Measurements from ENCODE around the gene USH1G. TPM values are rescaled to one million over a fixed set of nuclear protein-coding genes. Genes with fewer than 3 reads are reported as not detected.

Gene USH1G
- polyA plus RNA-seq, 1 experiment: not detected

DNA sequence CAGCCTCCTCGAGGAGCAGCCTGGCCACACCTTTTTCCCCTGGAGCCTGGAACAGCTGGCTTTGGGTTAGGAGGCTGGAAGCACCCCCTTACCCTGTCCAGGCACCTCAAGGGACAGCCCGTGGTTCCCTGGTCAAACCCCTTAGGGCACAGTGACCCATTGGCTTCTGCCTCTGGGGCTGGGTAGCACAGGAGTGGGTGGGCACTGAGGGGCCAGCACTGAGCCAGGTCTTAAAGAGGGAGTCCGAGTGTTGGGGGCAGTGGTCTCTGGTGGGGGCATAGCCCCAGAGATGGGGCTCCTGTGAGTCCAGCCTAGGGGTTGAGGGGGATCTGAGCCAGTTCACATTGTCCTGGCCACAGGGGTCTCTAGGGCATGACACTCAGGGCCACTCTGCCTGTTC, 28.0 kb upstream of the USH1G start:
- DNase-seq (ENCODE audit: low read depth, low spot score): no peak
- ChIA-PET CTCF (interaction anchor here (1.0 to 4.7 kb wide), 2 partner anchors 10 to 27 kb away, joined by 3 to 21 read pairs; partner anchors contain the start of gene OTOP2), POLR2A (no interaction called here)
- no peak overlapping the region for H3K27ac ChIP-seq (ENCODE audit: low read depth, low read length)
- TF ChIP-seq, protein P1, sequence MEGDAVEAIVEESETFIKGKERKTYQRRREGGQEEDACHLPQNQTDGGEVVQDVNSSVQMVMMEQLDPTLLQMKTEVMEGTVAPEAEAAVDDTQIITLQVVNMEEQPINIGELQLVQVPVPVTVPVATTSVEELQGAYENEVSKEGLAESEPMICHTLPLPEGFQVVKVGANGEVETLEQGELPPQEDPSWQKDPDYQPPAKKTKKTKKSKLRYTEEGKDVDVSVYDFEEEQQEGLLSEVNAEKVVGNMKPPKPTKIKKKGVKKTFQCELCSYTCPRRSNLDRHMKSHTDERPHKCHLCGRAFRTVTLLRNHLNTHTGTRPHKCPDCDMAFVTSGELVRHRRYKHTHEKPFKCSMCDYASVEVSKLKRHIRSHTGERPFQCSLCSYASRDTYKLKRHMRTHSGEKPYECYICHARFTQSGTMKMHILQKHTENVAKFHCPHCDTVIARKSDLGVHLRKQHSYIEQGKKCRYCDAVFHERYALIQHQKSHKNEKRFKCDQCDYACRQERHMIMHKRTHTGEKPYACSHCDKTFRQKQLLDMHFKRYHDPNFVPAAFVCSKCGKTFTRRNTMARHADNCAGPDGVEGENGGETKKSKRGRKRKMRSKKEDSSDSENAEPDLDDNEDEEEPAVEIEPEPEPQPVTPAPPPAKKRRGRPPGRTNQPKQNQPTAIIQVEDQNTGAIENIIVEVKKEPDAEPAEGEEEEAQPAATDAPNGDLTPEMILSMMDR (IDR thresholded peaks at IDR 0.05; ENCODE audit: low read depth, low read length): no peak
- H3K9me3 ChIP-seq (ENCODE audit: control insufficient read depth, insufficient read depth, low read length): no peaks in the 10 kb centered on the region; the same call in 1 of the 2 replicates
- H3K4me3 ChIP-seq (ENCODE audit: low read depth, low read length): no peak overlapping the region
- H3K27me3 ChIP-seq (ENCODE audit: control insufficient read depth, insufficient read depth, low read length): peaks cover 35% of the 10 kb centered on the region

DNA sequence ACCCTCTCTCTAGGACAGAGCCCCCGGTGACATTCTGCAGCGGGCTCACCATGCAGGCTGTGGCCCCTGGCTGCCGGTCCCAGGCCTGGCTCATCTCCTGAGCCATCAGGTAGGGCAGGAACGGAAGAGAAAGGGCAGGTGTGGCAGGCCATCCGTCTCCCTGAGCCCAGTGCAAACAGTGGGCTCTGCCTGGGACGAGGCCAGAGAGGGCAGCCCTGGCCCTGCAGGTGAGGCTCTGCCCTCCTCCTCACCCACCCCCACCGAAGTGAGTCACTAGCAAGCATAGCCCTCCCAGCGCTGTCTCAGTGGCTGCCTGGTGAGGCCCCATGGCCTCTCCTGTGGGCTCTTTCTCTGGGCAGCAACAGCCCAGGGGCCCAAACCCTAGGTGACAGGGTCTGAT, 27.2 kb upstream of the USH1G start:
- Histone ChIP-seq H3K27me3 (ENCODE audit: control insufficient read depth, insufficient read depth, low read length) (peaks cover 37% of the 10 kb centered on the region), H3K9me3 (ENCODE audit: control insufficient read depth, insufficient read depth, low read length) (no peaks in the 10 kb centered on the region; the same call in 1 of the 2 replicates), H3K27ac (ENCODE audit: low read depth, low read length) (no peak overlapping the region), H3K4me3 (ENCODE audit: low read depth, low read length) (no peak overlapping the region)
- CTCF ChIA-PET: interaction anchor here (1.0 to 4.7 kb wide), 2 partner anchors 8 to 11 kb away, joined by 3 to 21 read pairs; no protein-coding TSS in a partner anchor
- no peak for DNase-seq (ENCODE audit: low read depth, low spot score)
- POLR2A ChIA-PET: no interaction called here
- TF ChIP-seq, protein P1 (IDR thresholded peaks at IDR 0.05; ENCODE audit: low read depth, low read length): no peak

DNA sequence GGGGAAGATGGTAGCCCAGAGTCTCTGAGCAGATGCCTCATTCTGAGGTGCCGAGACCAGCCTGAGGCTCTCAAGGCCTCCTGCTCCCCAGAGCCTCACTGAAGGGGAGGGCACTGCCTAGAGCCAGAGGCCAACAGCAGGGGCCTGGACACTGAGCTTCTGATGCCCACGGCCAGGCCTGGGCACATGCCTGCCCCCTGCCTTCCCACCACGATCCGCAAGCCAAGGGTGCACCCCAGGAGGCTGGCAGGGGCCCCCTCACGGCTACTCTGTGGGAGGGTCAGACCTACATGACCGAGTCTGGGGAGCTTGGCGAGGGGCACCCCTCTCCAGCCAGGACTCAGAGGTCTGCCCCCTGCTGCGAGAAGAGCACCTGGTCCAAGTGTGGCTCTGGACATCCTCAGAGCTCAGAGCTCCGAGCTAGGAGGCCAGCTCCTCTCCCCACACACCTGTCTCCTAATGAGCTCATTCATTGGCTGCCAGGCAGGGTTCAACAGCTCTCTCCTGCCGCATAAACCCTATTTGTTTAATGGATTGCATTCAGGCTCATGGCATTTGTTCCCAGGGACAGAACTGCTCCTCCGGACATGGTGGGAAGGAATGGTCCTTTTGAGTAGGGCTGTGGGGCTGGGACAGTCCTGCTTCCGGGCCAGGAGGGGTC, 26.5 kb upstream of the USH1G start:
- ChIA-PET CTCF (interaction anchor here (0.6 to 4.7 kb wide), 4 partner anchors 8 to 395 kb away, joined by 3 to 21 read pairs (median 6); no protein-coding TSS in a partner anchor), POLR2A (no interaction called here)
- no peak overlapping the region for H3K4me3 ChIP-seq (ENCODE audit: low read depth, low read length)
- peaks cover 39% of the 10 kb centered on the region for H3K27me3 ChIP-seq (ENCODE audit: control insufficient read depth, insufficient read depth, low read length)
- no peak for DNase-seq (ENCODE audit: low read depth, low spot score)
- TF ChIP-seq, protein P1 (IDR thresholded peaks at IDR 0.05; ENCODE audit: low read depth, low read length): no peak
- H3K27ac ChIP-seq (ENCODE audit: low read depth, low read length): no peak overlapping the region
- no peaks in the 10 kb centered on the region; the same call in 1 of the 2 replicates for H3K9me3 ChIP-seq (ENCODE audit: control insufficient read depth, insufficient read depth, low read length)

DNA sequence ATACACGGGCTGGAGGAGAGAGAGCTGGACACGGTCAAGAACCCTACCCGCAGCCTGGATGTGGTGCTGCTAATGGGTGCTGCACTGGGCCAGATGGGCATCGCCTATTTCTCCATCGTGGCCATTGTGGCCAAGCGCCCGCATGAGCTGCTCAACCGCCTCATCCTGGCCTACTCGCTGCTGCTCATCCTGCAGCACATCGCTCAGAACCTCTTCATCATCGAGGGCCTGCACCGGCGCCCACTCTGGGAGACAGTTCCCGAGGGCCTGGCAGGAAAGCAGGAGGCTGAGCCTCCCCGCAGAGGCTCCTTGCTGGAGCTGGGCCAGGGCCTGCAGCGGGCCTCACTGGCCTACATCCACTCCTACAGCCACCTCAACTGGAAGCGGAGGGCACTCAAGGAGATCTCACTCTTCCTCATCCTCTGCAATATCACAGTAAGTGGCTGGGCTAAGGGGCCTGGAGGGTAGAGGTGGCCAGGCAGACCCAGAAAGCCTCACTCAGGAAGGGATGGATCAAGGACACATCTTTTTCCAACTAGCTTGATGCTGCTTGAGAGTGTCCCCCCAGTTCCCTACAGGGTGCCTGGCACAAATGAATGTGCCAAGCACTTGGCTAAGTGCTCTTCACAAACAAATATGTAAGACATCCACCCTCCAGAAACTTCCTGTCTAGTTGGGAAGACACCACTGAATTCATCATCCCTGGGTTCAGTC, 24.1 kb upstream of the USH1G start:
- DNase-seq (ENCODE audit: low read depth, low spot score): no peak
- Histone ChIP-seq H3K9me3 (ENCODE audit: control insufficient read depth, insufficient read depth, low read length) (no peaks in the 10 kb centered on the region; the same call in 1 of the 2 replicates), H3K27me3 (ENCODE audit: control insufficient read depth, insufficient read depth, low read length) (peaks cover 45% of the 10 kb centered on the region), H3K4me3 (ENCODE audit: low read depth, low read length) (no peak overlapping the region), H3K27ac (ENCODE audit: low read depth, low read length) (no peak overlapping the region)
- POLR2A ChIA-PET: no interaction called here
- TF ChIP-seq, protein P1 (IDR thresholded peaks at IDR 0.05; ENCODE audit: low read depth, low read length): no peak
- CTCF ChIA-PET: interaction anchor here (1.4 to 4.7 kb wide), 2 partner anchors 12 to 14 kb away, joined by 4 to 21 read pairs; no protein-coding TSS in a partner anchor

DNA sequence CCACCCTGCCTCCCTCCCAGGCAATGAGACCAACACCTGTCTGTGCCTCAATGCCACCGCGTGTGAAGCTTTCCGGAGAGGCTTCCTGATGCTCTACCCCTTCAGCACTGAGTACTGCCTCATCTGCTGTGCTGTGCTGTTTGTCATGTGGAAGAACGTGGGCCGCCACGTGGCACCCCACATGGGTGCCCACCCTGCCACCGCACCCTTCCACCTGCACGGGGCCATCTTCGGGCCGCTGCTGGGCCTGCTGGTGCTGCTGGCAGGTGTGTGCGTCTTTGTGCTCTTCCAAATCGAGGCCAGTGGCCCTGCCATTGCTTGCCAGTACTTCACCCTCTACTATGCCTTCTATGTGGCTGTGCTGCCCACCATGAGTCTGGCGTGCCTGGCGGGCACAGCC, 23.6 kb upstream of the USH1G start:
- POLR2A ChIA-PET: no interaction called here
- DNase-seq (ENCODE audit: low read depth, low spot score): no peak
- CTCF ChIA-PET: interaction anchor here (2.3 kb wide), 1 partner anchor 14 kb away, joined by 12 read pairs; no protein-coding TSS in a partner anchor
- no peak overlapping the region for H3K4me3 ChIP-seq (ENCODE audit: low read depth, low read length)
- H3K9me3 ChIP-seq (ENCODE audit: control insufficient read depth, insufficient read depth, low read length): no peaks in the 10 kb centered on the region; the same call in 1 of the 2 replicates
- TF ChIP-seq, protein P1 (IDR thresholded peaks at IDR 0.05; ENCODE audit: low read depth, low read length): no peak
- H3K27ac ChIP-seq (ENCODE audit: low read depth, low read length): no peak overlapping the region
- H3K27me3 ChIP-seq (ENCODE audit: control insufficient read depth, insufficient read depth, low read length): peaks cover 41% of the 10 kb centered on the region

Measured in AG04450 (cell line).